SK-N-SH (cell line): ENCODE results near the gene TRIM62. TPM values are rescaled to one million over a fixed set of nuclear protein-coding genes. Genes with fewer than 3 reads are reported as not detected.
A peak's percentile ranks its signal among the peaks of the same experiment; 100 is the strongest.

Experiments
- CTCF ChIA-PET: fragments of 300-600, 350-600 bp; formaldehyde crosslinking; extraction: SDS; loops from one replicate; lab custom pipeline; 2021; lab: Yijun Ruan, JAX
- POLR2A ChIA-PET: fragments of 350-600 bp; sonication (Branson Sonifier 250); formaldehyde crosslinking; extraction: SDS; loops from one replicate; lab custom pipeline; 2020; ENCODE audit warnings: antibody characterized with exemption, inconsistent platforms; lab: Yijun Ruan, JAX
- DNase-seq: peaks from one replicate; pipeline ENCODE4 v3.0.0; 2012
- H2AFZ ChIP-seq: fragments of 200-600 bp; sonication (generic); 2 replicates; pipeline ENCODE4 v1.8.1; 2016; ENCODE audit warnings: antibody characterized with exemption, mild to moderate bottlenecking, low read depth
- H3F3A ChIP-seq: fragments of 200-600 bp; sonication (generic); replicated peaks from 2 replicates; pipeline ENCODE3; 2016; ENCODE audit warnings: antibody characterized with exemption, mild to moderate bottlenecking; ENCODE audit not compliant: insufficient read depth
- H3K27ac ChIP-seq, 2 experiments: fragments of 200-500 bp in 1 of 2; fragments of 200-600 bp in 1 of 2; sonication (Bioruptor generic) in 1 of 2; sonication (generic), shearing (Covaris generic) in 1 of 2; 2 replicates each; pipeline versions ENCODE4 v1.5.1 to v1.6.1; 2014 to 2016; ENCODE audit warnings: low read depth in 2 of 2, inconsistent platforms in 1 of 2, low read length in 1 of 2, mild to moderate bottlenecking in 1 of 2, mixed read lengths in 1 of 2
- H3K27me3 ChIP-seq: fragments of 200-600 bp; sonication (generic), shearing (Covaris generic); 2 replicates; pipeline ENCODE4 v1.6.1; 2016; ENCODE audit warnings: mixed run types; ENCODE audit not compliant: insufficient read depth
- H3K36me3 ChIP-seq, 2 experiments: fragments of 200-500 bp in 1 of 2; fragments of 200-600 bp in 1 of 2; sonication (Bioruptor generic) in 1 of 2; sonication (generic) in 1 of 2; replicated peaks in 1 of 2; 2 replicates each; pipeline versions ENCODE3 to v1.5.1; 2014 to 2016; ENCODE audit warnings: low read length in 1 of 2, mild to moderate bottlenecking in 1 of 2; ENCODE audit not compliant: insufficient read depth in 2 of 2, control insufficient read depth in 1 of 2
- H3K4me1 ChIP-seq, 2 experiments: fragments of 200-500 bp in 1 of 2; fragments of 200-600 bp in 1 of 2; sonication (Bioruptor generic) in 1 of 2; sonication (generic), shearing (Covaris generic) in 1 of 2; 2 replicates each; pipeline versions ENCODE4 v1.5.1 to v1.6.1; 2014 to 2016; ENCODE audit warnings: low read depth in 1 of 2, low read length in 1 of 2, mixed run types in 1 of 2; ENCODE audit not compliant: insufficient read depth in 2 of 2, control insufficient read depth in 1 of 2
- H3K4me2 ChIP-seq: fragments of 200-600 bp; sonication (generic), shearing (Covaris generic); 2 replicates; pipeline ENCODE4 v1.6.1; 2017; ENCODE audit warnings: mixed run types
- H3K4me3 ChIP-seq, 2 experiments: fragments of 200-500 bp in 1 of 2; fragments of 200-600 bp in 1 of 2; sonication (Bioruptor generic) in 1 of 2; sonication (generic), shearing (Covaris generic) in 1 of 2; 2 replicates each; pipeline versions ENCODE4 v1.5.1 to v1.8.1; 2014 to 2016; ENCODE audit warnings: low read depth in 2 of 2, inconsistent platforms in 1 of 2, low read length in 1 of 2, mild to moderate bottlenecking in 1 of 2, mixed read lengths in 1 of 2, moderate library complexity in 1 of 2
- H3K79me2 ChIP-seq: fragments of 200-600 bp; sonication (generic); 2 replicates; pipeline ENCODE4 v1.8.1; 2017; ENCODE audit warnings: mild to moderate bottlenecking; ENCODE audit not compliant: insufficient read depth
- H3K9ac ChIP-seq: fragments of 200-600 bp; sonication (generic); 2 replicates; pipeline ENCODE4 v1.6.1; 2017; ENCODE audit warnings: mixed run types
- H3K9me2 ChIP-seq: fragments of 200-600 bp; sonication (generic); 2 replicates; pipeline ENCODE4 v1.6.1; 2017; ENCODE audit warnings: mixed run types
- H3K9me3 ChIP-seq: fragments of 200-600 bp; sonication (generic); 2 replicates; pipeline ENCODE4 v1.6.1; 2017; ENCODE audit warnings: mixed run types, mild to moderate bottlenecking, moderate library complexity
- H4K20me1 ChIP-seq: fragments of 200-600 bp; sonication (generic); 2 replicates; pipeline ENCODE4 v1.6.1; 2017; ENCODE audit warnings: mild to moderate bottlenecking, mixed run types; ENCODE audit not compliant: insufficient read depth
- CHD2 ChIP-seq: fragments of 150-350 bp; IDR thresholded peaks from 2 replicates; pipeline ENCODE4 v1.6.1; 2018; ENCODE audit warnings: low read length; ENCODE audit not compliant: partially characterized antibody
- CTCF ChIP-seq: fragments of 200-600 bp; sonication (generic); IDR thresholded peaks from 2 replicates; pipeline ENCODE4 v1.6.1; 2017; ENCODE audit warnings: antibody characterized with exemption, mild to moderate bottlenecking, moderate library complexity
- GABPA ChIP-seq: IDR thresholded peaks from 2 replicates; pipeline ENCODE4 v1.4.0; 2012; ENCODE audit warnings: low read depth, mild to moderate bottlenecking
- IRF3 ChIP-seq: fragments of 150-350 bp; IDR thresholded peaks from 2 replicates; pipeline ENCODE4 v1.6.1; 2016; ENCODE audit warnings: mild to moderate bottlenecking, low read depth, low read length
- JUND ChIP-seq: IDR thresholded peaks from 2 replicates; pipeline ENCODE4 v1.4.0; 2012
- MXI1 ChIP-seq: IDR thresholded peaks from 2 replicates; pipeline ENCODE4 v1.6.1; 2012; ENCODE audit warnings: mild to moderate bottlenecking, low read depth, low read length, improper control_type of control experiment
- NFIC ChIP-seq: IDR thresholded peaks from 2 replicates; pipeline ENCODE4 v1.4.0; 2012; ENCODE audit warnings: borderline replicate concordance
- POLR2AphosphoS5 ChIP-seq: IDR thresholded peaks from 2 replicates; pipeline ENCODE4 v1.6.1; 2012; ENCODE audit warnings: low read depth, low read length
- RAD21 ChIP-seq: IDR thresholded peaks from 2 replicates; pipeline ENCODE4 v1.6.1; 2012; ENCODE audit warnings: mild to moderate bottlenecking, low read length
- RFX5 ChIP-seq: IDR thresholded peaks from 2 replicates; pipeline ENCODE4 v1.6.1; 2012; ENCODE audit warnings: mild to moderate bottlenecking, improper control_type of control experiment, low read length
- RXRA ChIP-seq: IDR thresholded peaks from 2 replicates; pipeline ENCODE4 v1.4.0; 2012; ENCODE audit warnings: low read depth, mild to moderate bottlenecking, borderline replicate concordance
- SIN3A ChIP-seq: IDR thresholded peaks from 2 replicates; pipeline ENCODE4 v1.6.1; 2012; ENCODE audit warnings: low read depth, mild to moderate bottlenecking, low read length, moderate library complexity, borderline replicate concordance
- SMC3 ChIP-seq: IDR thresholded peaks from 2 replicates; pipeline ENCODE4 v1.6.1; 2012; ENCODE audit warnings: low read depth, low read length, improper control_type of control experiment
- TAF1 ChIP-seq: IDR thresholded peaks from 2 replicates; pipeline ENCODE4 v1.6.1; 2012; ENCODE audit warnings: low read depth, mild to moderate bottlenecking, low read length, moderate library complexity, borderline replicate concordance
- TCF12 ChIP-seq: IDR thresholded peaks from 2 replicates; pipeline ENCODE4 v1.4.0; 2012
- TEAD4 ChIP-seq: IDR thresholded peaks from 2 replicates; pipeline ENCODE4 v1.4.0; 2012; ENCODE audit warnings: mild to moderate bottlenecking, borderline replicate concordance; ENCODE audit not compliant: insufficient read depth
- YY1 ChIP-seq: IDR thresholded peaks from 2 replicates; pipeline ENCODE4 v1.4.0; 2012; ENCODE audit warnings: low read depth, mild to moderate bottlenecking
- WGBS: methylation state at CpG from one replicate; pipeline ENCODE4 v1.1.6; 2017; ENCODE audit warnings: low lambda C conversion rate; 5-methylcytosine and 5-hydroxymethylcytosine counted together
- polyA plus RNA-seq, 3 experiments: library from polyadenylated mRNA; depleted of rRNA; stranded (reverse); fragments of >200 nt; gene quantifications; 2 replicates each; pipeline ENCODE4 v1.2.3, GENCODE V29; 2012

The TRIM62 gene
- polyA plus RNA-seq, 1 of the 3 experiments (the other 2 are of a cell fraction), result 4.4 TPM

GRCh38 chr1:33175865-33176264, 6.0 kb downstream of the TRIM62 start:
- 85% methylated on average over 2 of the region's 2 CpGs for WGBS
- ChIA-PET POLR2A (no interaction called here), CTCF (no interaction called here)
- no peaks in the 10 kb centered on the region for H3K9me2 ChIP-seq
- no peak overlapping the region for H3K9ac ChIP-seq
- DNase-seq, result no peak
- H3F3A ChIP-seq, result no peaks in the 10 kb centered on the region
- no peak overlapping the region for H2AFZ ChIP-seq
- H3K36me3 ChIP-seq, result peaks cover 0 to 4% of the 10 kb centered on the region in 2 experiments
- peaks cover 0 to 28% of the 10 kb centered on the region in 2 experiments; a peak in 1 of 4 replicates for H3K4me1 ChIP-seq
- H3K4me2 ChIP-seq, result no peak overlapping the region
- no peaks in the 10 kb centered on the region for H3K27me3 ChIP-seq
- H3K9me3 ChIP-seq, result no peaks in the 10 kb centered on the region
- peak overlapping the region in 1 of 2 experiments; percentile 8; a peak in 1 of 4 replicates for H3K27ac ChIP-seq
- H3K4me3 ChIP-seq, result no peak overlapping the region
- TF ChIP-seq MXI1 (no peak), CHD2 (no peak), NFIC (no peak), TAF1 (no peak), CTCF (no peak), POLR2AphosphoS5 (no peak), SIN3A (no peak), IRF3 (no peak), TEAD4 (no peak), JUND (no peak), GABPA (no peak), RFX5 (no peak)
- H4K20me1 ChIP-seq, result no peaks in the 10 kb centered on the region; the same call in 1 of the 2 replicates
- H3K79me2 ChIP-seq, result no peaks in the 10 kb centered on the region

DNA sequence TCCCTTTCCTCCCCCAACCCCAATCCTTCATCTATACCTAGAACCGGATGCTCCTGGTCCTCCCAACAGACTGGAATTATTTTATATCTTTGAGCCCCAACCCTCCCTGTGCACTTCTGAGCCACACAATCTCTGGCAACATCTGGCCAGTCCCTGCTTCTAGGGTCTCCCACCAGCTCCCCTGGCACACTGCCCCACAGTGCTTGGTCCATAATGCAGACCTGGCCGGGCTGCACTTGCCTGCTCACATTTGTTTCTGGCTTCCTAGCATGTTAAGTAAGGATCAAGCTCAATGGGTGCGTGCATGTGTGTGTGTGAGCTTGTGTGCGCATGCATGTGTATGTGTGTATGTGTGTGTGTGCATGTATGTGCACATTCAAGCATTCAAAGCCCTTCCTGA, 8.8 kb downstream of the TRIM62 start:
- Histone ChIP-seq H3K27ac (no peak overlapping the region), H3K9me2 (no peaks in the 10 kb centered on the region), H3K4me3 (no peak overlapping the region), H3K79me2 (no peaks in the 10 kb centered on the region), H3K4me2 (no peak overlapping the region), H3K36me3 (peaks cover 0 to 4% of the 10 kb centered on the region in 2 experiments), H4K20me1 (no peaks in the 10 kb centered on the region), H3K27me3 (no peaks in the 10 kb centered on the region), H3F3A (no peaks in the 10 kb centered on the region), H3K9me3 (no peaks in the 10 kb centered on the region), H3K9ac (no peak overlapping the region), H3K4me1 (peaks cover 0 to 37% of the 10 kb centered on the region in 2 experiments; a peak in 1 of 4 replicates), H2AFZ (no peak overlapping the region)
- ChIA-PET CTCF (interaction anchor here (1.1 kb wide), 2 partner anchors 38 to 125 kb away, joined by 3 read pairs; no protein-coding TSS in a partner anchor), POLR2A (interaction anchor here (1.3 kb wide), 1 partner anchor 22 kb away, joined by 3 read pairs; no protein-coding TSS in a partner anchor)
- TF ChIP-seq YY1, result no peak
- TF ChIP-seq SMC3, result no peak
- TF ChIP-seq TAF1, result no peak
- no peak for TF ChIP-seq RAD21
- TF ChIP-seq TCF12, result no peak
- no peak for TF ChIP-seq RXRA
- DNase-seq, result no peak
- WGBS, result 57% methylated on average over 4 of the region's 4 CpGs
